Astrocyte (in vitro differentiated cells and primary cell): ENCODE data around the gene MIB2.
"Not testable (repeated sequence)": the region's sequence is repeated elsewhere in the genome, so short reads cannot be mapped to it uniquely, and the experiment has no call there.

Experiments used
- CTCF ChIP-seq: IDR thresholded peaks from 2 replicates; pipeline ENCODE4 v1.5.1; 2011; ENCODE audit warnings: low read depth, mild to moderate bottlenecking, inconsistent platforms, low read length, moderate library complexity; ENCODE audit not compliant: insufficient read depth
- EZH2 ChIP-seq: IDR thresholded peaks from 2 replicates; pipeline ENCODE4 v1.6.1; 2012; ENCODE audit warnings: mild to moderate bottlenecking, low read length, inconsistent platforms; ENCODE audit not compliant: insufficient read depth

- not testable (repeated sequence) for TF ChIP-seq CTCF, EZH2
These were observed 49.0 kb downstream of the MIB2 start for GRCh38 chr1:1664318-1664717.
